HG03439 (cell line): ENCODE results near the gene GABBR2.

ENCODE experiments used
- ATAC-seq: cut with Tn5 transposase; IDR thresholded peaks from one replicate; pipeline ENCODE4 v1.9.1; 2021; ENCODE audit warnings: mild to moderate bottlenecking, moderate library complexity; ENCODE audit not compliant: unreplicated experiment

GABBR2 gene

DNA sequence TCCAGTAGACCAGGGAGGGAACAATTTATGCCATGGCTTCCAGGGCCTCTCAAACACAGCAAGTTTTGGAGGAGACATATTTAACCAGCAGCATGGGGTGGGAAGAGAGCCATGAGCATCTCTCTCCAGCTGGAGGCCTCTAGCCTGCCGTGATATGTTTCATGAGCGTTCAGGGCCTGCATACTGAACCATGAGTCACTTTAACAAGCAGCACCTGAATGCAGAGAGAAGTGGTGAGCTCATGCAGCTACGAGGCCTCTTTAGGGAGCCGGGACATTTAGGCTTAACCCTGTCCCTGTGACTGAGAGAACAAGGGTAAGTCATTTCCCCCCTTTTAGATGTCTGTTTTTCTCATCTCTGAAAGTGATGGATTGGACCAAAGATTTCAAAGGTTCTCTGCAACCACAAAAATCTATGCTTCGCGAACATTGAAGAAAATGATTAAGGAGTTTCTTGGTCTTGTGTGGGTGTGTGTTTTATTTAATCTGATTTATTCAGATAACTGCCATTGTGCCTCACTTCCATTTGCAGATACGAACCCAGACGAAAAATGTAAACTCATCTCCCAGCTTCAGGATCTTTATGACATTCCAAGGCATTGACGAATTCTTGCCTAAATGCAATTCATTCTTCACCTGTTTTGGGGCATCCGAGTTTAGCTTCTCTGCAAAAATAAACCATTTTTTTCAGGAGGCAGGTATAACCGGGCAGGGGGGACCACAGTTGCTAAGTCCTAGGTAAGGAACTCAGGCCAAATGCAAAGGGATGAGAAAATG, 157.0 kb downstream of the GABBR2 start:
- no peak for ATAC-seq

DNA sequence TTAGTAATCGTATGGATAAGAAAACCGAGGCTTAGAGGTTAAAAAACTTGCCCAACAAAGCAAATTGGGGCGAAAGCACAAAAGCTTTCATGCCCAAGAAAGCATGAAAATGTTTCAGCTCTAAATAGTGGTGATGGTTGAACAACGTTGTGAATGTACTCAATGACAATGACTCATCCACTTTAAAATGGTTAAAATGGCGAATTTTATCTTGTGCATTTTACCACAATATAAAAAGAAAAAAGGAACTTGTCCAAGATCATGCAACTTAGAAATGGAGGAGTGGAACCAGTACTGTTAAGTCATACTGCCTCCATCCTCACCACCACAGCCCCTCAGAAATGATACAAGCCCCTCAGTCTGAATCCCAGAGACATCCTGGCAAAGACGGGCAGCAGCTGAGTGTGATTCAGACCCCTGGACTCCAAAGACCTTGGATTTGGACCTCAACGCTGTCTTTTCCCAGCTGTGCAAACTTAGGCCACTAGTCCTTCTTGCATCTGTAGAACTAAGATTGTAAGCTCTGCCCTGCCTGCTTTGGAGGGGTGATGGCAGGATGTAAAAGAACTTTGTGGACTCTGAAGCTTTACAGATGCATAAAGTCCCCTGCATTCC, 158.4 kb downstream of the GABBR2 start:
- ATAC-seq: no peak

DNA sequence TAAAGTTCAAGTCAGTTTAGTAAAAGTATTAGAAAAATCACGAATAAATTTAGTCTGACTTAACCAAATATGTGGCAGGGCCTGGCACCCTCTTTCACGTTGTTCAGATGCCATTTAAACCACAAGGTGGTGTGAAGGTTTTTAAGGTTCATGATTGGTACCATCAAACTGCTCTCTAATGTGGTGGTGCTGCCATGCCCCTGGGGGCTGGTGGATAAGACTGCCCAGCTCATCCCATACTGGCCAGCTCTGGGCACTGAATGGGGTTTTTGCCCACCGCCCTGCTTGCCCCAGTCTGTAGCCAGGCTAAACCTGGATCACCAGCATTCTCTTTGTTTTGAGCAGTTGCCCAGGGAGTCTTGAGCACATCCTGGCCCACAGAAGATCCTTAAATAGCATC, 159.3 kb downstream of the GABBR2 start:
- ATAC-seq: no peak

DNA sequence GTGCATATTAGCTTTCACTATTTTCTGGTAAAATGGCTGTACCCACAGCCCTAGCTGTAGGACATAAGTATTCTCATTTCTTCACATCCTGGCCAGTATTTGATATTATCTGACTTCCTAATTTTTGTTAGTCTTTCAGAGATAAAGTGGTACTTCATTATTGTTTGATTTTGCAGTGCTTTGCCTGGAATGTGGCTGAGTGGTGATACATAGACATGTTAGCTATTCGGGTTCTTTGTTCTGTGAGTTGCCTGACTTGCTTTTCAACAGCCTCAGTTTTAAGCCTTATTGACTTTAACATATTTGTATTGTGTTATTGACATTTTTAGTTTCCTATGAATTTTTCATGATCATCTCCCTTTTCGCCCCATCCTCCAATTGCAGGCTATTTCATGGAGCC, 161.1 kb downstream of the GABBR2 start:
- ATAC-seq: no peak

DNA sequence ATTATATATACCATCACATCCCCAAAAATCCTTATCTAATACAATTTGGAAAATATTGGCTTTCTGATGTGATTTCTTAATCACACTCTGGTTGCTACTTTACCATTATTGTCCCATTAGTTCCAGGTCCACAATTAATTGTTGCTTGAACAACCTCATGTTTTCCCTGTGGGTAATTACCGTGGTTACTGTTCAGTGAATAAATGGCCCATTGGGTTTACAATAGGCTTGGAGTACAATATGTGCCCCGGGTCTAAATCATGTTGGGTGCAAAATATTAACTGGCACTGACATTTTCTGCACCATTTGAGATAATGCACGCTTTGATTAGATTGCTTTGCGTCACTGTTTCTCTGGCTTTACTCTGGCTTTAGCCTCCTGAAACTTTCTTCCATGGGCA, 163.7 kb downstream of the GABBR2 start:
- ATAC-seq: no peak

DNA sequence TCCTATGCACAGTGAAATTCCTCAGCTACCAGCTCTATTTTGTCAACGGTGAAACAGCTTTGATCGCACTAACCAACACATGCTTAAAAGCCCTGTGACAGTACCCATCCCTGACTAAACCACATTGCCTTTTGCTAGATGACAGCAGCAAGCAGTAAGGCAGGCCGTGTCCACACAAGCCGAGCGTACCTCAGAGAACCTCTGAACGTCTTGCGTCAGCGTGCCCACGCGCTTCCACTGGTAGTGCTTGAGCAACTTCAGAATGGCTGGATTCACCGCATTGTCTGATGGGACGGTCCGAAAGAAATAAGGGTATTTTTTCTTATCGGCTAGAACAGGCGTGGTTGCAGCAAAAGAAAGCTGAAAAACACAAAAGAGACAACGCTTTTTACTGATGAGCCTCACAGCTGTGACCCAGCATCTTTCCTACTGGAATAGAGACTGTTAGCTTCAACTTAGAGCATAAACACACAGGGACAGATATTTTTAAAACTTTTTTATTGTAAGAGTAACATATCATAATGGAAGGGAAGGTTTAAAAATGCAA, 167.0 kb downstream of the GABBR2 start:
- ATAC-seq: no peak

DNA sequence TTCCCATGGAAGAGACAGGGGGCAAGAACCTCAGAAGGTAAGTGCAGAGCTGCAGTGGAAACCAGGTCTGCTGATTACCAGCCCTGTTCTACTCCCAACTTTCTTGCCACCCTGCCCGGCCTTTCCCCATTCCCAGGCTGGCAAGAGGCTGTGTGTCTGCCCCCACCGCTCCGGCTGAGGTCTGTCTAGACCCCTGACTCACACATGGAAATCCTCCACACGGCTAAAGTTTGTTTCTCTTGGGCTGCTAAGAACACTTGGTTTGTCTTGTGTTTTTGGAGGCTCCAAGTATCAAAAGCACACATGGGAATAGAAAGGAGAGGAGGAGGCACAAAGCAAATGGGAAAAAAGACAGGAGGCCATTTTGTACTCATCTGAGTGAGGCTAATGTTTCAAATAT, 168.3 kb downstream of the GABBR2 start:
- no peak for ATAC-seq

DNA sequence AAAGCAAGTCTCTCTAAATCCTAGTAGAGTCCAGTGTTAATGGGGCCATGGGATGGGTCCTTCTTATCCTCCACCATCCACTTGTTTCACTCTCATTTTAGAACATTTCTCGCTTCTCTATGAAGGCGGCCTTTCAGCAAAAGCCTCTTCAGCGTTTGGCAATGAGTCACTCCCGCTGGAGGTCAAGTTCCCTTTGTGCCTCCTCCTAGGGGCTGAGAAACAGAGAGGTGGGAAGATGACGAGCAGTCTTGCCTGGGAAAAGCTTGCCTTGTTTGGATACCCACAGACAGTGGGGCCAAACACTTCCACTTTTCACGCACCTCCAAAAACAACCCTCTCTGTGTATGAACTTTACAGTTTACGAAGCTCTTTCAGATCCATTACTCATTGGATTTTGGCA, 168.8 kb downstream of the GABBR2 start:
- ATAC-seq: no peak

- no peak for ATAC-seq
These were observed 170.1 kb downstream of the GABBR2 start for GRCh38 chr9:98538626-98539031.

GRCh38 chr9:98538203-98538602, 170.5 kb downstream of the GABBR2 start:
- no peak for ATAC-seq

GRCh38 chr9:98536542-98537173, 172.1 kb downstream of the GABBR2 start:
- ATAC-seq: no peak

- no peak for ATAC-seq
These were observed 174.9 kb downstream of the GABBR2 start for GRCh38 chr9:98533866-98534265.

GRCh38 chr9:98533132-98533531, 175.6 kb downstream of the GABBR2 start:
- no peak for ATAC-seq

DNA sequence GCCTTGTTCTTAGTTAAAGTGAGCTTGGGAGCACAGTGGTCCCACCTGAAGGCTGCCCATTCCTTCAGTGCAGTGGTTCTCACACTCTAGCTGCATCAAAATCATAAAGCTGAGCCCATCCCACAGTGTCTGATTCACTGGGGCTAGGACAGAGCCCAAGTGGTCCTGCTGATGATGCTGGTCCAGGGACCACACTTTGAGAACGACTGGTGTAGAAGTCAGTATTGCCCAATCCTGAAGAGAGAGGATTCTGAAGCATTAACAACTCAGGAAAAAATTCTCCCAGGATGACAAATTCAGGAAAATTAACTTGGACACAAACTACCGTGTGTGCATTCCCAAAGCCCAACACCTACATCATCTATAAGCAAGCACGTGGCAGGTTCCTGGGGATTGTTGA, 176.2 kb downstream of the GABBR2 start:
- no peak for ATAC-seq

GRCh38 chr9:98532147-98532546, 176.6 kb downstream of the GABBR2 start:
- no peak for ATAC-seq

DNA sequence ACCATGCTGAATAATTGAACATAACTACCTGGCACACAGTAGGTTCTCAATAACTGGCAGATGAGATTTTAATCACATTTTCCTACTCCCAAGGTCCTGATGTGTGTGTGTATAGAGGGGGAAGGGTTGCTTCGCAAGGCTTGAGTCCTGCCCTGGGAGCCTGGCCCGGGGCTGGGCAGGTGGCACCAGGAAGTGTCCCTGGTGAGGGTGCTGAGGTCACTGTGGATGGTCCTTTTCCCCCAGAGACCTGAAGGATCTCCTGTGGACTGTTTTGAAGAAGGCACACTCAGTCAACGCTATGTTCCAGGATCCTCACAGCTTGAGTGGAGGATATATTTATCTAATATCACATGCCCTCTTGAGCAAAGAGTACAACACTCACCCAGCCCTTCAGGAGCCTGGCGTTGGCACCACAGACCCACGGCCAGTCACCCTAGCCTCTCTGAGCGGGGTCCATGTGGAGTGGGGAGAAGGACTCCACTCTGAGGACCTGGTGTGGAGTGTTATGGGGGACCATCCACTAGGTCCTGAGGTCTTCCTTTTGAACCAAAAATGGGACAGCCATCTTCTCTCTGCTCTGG, 177.8 kb downstream of the GABBR2 start:
- ATAC-seq: no peak

DNA sequence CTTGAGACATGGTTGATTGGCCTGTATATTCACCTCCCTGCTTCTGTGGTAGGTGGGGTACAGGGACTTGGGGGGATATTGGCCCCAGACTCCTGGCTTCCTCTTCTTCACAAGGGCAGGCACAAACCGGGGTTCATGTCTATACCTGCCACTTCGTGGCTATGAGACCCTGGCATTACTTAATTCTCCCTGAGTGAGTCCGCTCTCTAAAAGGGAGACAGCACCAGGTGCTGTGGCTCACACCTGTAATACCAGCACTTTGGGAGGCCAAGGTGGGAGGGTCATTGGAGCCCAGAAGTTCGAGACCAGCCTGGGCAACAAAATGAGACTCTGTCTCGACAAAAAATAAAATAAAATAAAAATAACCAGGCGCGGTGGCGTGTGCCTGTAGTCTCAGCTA, 178.5 kb downstream of the GABBR2 start:
- ATAC-seq: no peak

DNA sequence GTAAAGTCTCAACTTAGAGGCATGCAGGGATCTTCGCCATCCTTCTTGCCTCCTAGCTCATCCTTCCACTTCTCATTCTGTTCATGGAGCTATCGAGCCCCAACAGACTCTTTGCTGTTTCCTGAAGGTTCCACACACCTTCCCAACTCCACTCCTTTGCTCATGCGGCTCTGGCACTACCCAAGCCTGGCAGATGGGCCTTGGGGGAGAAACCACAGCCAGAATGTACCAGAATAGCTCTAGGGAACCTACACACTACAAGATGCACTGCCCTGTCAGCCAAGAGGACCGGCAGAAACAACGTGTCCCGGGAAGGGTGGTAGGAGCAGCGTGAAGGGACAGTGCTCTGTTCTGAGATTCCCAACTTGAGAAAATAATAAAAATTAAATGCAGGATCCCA, 178.9 kb downstream of the GABBR2 start:
- ATAC-seq: no peak

DNA sequence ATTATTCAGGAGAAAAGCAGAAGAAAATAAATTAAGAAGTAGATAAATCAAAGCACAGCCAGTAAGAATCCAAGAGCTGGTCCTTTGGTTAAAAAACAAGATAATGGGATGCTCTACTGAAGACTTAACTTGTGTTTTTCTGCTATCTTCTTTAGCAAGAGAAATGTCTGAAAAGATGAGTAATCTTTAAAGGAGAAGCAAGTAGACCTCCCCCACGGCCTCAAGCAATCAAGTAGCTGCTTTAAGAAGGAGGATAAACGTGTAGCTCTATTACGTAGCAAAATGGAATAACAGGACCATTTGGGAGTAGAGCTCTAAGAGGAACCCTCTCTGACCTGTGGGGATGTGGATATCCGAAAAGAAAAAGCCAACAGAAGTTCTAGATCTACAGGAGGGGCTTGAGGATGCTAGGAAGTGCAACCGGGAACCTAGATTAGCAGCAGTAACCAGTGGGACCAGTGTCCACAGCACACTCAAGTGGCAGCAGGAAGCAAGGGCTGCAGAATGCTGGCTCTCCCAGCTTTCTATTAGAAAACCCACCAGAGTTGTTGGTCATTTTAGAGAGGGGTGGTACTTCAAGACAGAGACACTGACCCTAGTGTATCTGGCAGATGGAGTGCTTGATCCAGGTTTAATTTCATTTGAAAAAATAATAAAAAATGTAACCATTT, 185.4 kb downstream of the GABBR2 start:
- ATAC-seq: no peak

- ATAC-seq: no peak
These were observed 186.2 kb downstream of the GABBR2 start for GRCh38 chr9:98522487-98522886.

GRCh38 chr9:98521141-98521540, 187.6 kb downstream of the GABBR2 start:
- ATAC-seq: no peak
